SIG-M5 treated with dmso at 0.1 percent for 504 hours (cell line): ENCODE measurements around the gene IKBKE.

ENCODE experiments used
- DNase-seq: peaks from one replicate; lab custom pipeline; 2025; ENCODE audit not compliant: unreplicated experiment; lab: John Stamatoyannopoulos, UW

IKBKE gene

DNA sequence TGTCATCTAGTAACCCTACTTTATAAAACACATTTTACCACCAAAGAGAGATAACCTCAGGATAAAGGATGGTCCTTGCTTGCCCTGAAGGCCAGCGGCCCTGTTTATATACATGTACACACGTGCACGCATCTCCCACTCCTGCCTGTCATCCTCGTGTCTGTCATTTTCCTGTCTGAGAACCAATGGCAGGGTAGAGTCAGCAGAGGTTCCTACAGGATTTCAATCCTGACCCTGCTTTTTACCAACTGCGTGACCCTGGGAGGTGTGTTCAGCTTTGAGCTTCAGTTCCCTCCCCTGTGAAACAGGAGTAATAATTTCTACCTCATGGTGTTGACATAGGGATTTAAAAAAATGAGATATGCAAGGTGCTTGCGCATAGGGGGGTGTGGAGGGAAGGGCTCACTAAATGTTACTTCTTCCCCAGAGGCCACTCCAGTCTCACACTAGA, 24.8 kb downstream of the IKBKE start:
- peak; percentile 47 for DNase-seq

DNA sequence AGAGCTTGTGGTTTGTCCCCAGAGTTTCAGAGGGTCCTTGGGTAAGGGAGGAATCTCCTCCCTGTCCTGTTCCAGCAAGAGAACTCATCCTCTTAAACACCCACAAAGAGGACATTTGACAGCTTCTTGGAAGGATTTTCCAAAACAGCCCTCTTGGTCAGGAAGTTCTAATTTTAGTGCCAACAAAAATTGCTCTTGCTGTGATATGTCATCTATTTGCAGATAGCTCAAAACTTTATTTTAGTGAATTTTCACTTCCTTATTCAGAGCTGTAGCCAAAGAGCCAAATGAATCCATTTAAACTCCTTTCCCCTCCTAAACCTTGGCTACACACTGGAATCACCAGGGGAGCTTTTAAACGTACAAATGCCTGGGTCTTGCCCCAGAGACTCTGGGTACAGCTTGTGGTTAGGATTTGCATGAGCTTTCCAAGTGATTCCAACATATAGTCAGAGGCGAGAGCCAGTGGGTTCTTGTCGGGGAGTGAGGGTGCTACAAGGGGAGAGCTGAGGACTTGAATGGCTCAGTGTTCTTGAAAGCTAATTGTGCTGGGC, 25.3 kb downstream of the IKBKE start:
- DNase-seq, result peak; percentile 56

DNA sequence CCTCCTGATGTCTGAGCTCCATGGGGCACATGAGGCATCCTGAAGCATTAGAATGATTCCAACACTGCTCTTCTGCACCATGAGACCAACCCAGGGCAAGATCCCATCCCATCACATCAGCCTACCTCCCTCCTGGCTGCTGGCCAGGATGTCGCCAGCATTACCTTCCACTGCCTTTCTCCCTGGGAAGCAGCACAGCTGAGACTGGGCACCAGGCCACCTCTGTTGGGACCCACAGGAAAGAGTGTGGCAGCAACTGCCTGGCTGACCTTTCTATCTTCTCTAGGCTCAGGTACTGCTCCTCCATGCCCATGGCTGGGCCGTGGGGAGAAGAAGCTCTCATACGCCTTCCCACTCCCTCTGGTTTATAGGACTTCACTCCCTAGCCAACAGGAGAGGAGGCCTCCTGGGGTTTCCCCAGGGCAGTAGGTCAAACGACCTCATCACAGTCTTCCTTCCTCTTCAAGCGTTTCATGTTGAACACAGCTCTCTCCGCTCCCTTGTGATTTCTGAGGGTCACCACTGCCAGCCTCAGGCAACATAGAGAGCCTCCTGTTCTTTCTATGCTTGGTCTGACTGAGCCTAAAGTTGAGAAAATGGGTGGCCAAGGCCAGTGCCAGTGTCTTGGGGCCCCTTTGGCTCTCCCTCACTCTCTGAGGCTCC, 26.0 kb downstream of the IKBKE start:
- DNase-seq, result no peak

DNA sequence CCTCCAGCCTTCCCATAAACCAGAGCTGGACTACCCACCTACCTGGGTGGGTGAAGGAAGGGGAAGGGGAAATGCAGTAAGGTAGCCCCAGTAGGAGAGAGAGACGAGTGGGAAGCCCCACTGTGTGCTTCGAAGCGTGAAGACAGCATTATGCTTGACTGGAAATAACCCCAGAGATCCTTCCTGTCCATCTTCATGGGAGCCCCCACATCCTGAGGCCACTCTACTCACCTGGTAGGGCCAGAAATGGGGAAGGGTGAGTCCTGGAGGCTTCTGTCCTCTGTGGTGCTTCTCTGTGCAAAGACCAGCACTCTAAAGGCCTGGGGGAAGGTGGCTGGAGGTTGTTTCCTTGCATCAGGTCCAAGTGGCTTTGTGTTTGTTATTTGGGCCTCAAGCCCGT, 27.1 kb downstream of the IKBKE start:
- DNase-seq, result no peak

DNA sequence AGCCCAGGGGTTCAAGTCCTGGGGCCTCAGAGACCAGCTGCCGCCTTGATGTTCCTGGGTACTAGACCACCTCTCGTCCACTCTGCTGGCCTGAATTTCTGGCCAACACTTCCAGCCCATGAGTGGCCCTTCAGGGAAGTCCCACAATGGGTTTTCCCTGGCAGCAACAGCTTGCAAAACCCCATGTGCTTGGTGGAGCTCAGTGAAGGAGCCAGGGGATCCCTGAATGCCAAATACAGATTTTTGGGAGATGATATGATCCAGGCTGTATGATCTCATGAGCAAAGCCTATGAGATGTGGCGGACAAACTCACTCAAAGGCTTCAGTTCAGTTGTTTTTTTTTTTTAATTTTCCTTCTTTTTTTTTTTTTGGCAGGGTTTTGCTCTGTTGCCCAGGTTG, 27.5 kb downstream of the IKBKE start:
- DNase-seq, result no peak

DNA sequence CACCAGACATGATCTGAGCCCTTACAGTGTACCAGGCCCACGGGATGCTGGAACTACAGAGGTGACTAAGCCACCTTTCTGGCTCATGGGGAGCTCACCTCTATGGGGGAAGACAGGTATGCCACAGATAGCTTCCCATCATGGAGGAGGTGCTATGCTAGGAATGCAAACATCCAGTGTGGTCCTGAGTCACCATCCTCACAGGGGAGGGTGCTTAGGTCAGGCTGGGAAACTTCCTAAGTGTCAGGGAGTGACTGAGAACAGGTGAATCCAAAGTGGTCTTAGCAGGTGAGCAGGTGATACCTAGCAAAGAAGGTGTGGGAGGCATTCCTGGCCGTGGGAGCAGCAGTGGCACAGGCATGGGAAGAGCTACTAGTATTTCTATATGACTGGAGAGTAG, 28.4 kb downstream of the IKBKE start:
- DNase-seq, result no peak

DNA sequence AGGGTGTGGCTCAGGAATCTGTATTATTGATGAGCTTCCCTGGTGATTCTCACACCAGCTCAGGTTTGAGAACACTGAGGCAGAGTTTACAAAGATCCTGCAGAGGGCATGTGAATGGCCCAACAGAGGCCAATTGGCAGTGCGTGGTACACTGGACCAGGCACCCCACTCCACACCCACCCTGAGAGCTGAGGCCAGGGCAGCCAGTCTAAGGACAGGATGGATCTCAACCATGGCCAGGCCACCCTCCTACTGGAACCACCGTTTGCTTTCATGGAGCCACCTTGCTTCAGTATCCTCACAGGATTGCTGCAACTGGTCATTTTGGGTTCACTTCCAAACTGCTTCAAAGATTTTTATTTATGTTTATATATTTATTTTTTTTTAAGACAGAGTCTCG, 29.8 kb downstream of the IKBKE start:
- no peak for DNase-seq

DNA sequence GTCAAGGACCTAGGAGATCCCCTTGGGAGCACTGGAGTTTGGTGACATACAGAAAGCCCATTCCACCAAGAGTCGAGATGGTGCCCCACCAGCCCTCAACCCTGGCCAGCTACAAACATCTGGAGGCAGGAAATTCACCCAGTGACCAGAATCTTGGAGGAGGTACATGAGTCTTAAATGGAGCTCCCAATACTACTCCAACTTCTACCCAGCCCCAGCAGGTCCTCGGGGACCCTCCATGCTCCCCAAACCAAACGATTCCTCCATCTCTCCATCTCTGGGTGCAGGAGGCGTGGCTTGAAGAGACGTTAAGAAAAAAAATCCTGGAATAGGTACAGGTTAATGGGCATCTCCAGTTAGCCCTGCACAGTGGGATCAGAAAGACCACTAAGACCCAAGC, 31.6 kb downstream of the IKBKE start:
- DNase-seq, result no peak

DNA sequence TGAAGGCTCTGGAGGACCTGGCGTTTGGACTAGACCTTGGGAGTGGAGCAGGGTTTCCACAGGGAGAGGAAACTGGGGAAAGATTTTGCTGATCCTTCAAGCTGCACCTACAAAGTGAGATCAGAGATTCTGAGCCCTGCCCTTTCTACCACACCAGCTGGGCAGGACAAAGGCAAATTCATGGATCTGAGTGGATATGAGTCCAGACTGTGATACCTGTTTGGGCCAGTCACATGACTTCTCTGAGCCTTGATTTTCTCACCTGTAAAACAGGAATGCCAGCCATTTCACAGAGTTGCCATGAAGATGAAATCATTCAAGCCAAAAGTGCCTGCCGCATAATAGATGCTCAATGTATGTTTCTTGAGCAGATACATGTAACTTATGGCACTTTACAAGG, 32.1 kb downstream of the IKBKE start:
- no peak for DNase-seq

DNA sequence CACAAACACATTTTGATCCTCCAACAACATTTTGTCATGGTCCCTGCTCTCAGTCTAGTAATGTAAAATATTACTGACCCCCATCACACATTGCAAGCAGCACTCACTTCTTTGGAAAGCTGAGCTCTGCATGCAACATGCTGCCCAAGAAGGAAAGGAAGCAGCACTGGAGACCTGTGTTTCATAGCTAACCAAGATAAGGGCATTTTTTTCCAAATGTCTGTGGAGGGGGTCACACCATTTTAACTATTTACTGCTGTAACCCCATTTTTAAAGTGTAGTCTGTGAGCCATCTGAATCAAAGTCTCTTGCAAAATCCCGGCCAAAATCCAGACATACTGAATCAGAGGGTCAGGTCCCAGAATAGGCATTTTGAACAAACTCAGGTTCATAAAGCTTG, 32.5 kb downstream of the IKBKE start:
- peak; percentile 45 for DNase-seq

DNA sequence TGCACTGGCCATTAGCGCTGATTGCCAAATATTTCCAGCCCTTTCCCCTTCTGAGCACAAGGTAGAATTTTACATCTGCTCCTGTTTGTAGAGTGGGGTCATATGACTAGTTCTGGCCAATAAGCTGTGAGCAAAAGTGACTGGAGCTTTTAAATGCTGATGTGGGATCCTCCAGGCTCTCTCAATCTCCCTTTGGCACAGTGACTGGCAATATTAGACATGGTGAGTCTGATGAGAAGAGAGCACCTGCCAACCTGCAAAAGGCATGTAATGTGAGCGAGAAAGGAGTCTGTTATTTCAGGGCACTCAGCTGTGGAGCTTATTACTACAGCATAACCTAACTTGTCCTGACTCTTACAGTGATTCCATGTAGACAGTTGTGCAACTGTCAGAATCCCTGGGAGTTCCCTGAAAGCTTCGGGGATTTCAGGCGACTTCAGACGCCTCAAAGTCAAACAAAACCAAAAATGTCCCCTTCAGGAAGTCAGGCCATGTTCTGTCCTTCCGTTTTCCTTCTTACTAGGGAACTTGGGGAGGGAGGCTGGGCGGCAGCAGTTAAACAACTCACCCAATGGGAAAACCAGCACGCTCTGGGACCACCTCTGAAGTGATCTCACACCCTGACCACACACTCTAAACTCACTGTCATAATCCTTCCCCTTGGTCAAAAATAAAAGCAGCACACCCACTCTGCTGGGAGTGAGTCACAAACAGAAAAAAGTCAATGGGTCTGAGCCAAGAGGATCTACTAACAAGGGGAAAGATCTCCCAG, 33.5 kb downstream of the IKBKE start:
- DNase-seq, result peak; percentile 99

DNA sequence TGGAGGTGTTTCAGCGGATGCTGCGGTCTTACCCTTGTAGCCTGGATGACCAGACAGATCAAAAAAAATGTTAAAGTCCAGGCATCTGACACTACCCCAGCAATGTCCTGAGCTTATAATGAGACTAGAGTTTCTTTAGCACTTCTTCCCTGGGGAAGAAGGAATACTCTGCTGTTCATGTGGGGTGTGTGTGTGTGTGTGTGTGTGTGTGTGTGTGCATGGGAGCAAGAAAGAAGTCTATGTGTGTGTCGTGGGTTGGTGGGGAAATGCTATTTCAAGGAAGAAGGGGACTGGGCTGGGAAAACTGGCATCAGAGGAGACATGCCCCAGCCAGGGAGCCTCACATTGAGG, 34.1 kb downstream of the IKBKE start:
- DNase-seq, result no peak

DNA sequence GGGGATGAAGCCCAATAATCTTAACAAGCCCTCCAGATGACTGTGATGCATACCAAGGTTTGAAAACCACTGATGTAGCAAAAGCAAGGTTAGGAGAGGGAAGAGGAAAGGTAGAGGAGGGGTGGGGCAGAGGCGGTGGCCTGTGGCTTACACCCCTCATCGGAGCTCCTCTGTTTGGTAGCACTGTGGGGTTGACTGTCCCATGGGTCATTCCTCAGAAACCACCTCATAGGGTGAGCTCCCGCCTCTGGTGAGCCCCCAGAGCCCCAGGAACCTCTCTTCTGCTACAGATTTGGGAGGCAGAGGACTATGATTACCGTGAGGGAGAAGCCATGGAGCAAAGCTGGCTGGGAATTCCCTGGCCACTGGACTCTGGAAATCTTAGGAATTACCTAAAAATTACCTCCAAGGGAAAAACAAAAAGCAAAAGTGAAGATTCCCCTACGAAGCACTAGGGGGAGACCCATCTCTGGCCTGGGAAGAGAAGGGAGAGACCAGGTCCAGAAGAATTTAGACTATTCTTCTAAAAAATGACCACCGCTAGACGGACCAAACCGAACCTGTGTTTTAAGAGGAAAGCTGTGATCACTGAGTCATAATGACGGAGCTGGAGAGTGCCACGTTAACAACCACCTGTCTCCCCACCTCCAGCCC, 35.6 kb downstream of the IKBKE start:
- peak; percentile 29 for DNase-seq

DNA sequence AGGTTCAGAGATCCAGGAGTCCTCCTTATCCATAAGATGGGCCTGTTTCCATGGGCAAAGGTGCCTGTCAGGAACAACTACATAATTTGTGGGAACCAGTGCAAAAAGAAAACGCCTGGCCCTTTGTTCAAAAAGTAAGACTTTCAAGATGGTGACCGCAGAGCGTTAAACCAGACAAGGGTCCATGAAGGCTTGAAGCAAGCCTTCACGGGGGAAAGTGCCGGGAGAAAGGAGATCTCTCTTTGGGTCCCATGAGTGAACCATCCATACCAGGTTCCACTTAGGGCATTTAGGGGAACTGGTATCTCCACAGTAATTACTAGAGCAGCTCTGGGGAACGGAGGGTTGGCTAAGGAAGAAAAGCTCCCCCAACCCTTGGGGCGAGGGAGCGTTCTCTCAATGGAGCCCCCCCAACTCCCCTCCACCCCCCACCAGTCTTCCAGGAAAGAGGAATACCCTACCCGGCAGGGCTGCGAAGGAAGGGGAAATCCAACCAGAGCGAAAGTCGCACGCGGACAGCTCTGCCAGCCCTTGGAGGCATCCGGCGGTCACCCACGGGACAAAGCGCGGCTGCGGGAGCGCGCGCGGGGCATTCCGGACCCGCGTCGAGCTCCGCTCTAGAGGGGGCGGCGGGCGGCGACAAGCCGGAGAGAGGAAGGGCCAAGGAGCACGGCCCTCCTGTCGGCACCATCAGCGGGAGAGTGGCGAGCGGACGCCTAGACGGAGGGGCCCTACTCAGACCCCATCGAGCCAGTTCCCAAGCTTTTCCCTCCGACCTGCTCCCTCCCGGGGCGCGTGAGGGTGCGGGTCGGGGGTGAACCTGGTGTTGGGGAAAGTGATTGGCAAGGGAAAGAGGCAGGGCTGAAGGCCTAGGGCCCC, 36.4 kb downstream of the IKBKE start:
- DNase-seq, result no peak

DNA sequence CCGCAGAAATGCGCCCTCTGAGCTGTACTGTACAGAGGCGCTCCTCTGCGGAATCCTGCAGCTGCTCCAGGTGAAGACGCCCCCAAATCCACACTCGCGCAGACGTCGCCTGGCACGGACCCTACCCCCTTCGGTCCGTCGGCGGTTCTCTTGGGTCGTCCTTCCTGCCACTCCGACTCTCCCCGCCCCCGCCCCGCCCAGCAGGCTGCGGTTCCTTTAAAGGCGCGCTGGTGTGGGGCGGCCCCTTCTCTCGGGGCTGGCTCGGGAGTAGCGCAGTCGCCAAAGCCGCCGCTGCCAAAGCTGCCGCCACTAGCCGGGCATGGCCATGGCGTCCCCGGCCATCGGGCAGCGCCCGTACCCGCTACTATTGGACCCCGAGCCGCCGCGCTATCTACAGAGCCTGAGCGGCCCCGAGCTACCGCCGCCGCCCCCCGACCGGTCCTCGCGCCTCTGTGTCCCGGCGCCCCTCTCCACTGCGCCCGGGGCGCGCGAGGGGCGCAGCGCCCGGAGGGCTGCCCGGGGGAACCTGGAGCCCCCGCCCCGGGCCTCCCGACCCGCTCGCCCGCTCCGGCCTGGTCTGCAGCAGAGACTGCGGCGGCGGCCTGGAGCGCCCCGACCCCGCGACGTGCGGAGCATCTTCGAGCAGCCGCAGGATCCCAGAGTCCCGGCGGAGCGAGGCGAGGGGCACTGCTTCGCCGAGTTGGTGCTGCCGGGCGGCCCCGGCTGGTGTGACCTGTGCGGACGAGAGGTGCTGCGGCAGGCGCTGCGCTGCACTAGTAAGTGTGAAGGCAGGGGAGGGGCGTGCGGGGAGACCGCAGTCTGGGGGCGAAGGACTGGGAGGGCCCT, 37.2 kb downstream of the IKBKE start, which contains the start of gene RASSF5:
Gene RASSF5 (plus strand): TSS at position 248 of the 846 bp plus-strand sequence. CDS start 72 bp downstream, at position 320.
- DNase-seq, result peak; percentile 76

DNA sequence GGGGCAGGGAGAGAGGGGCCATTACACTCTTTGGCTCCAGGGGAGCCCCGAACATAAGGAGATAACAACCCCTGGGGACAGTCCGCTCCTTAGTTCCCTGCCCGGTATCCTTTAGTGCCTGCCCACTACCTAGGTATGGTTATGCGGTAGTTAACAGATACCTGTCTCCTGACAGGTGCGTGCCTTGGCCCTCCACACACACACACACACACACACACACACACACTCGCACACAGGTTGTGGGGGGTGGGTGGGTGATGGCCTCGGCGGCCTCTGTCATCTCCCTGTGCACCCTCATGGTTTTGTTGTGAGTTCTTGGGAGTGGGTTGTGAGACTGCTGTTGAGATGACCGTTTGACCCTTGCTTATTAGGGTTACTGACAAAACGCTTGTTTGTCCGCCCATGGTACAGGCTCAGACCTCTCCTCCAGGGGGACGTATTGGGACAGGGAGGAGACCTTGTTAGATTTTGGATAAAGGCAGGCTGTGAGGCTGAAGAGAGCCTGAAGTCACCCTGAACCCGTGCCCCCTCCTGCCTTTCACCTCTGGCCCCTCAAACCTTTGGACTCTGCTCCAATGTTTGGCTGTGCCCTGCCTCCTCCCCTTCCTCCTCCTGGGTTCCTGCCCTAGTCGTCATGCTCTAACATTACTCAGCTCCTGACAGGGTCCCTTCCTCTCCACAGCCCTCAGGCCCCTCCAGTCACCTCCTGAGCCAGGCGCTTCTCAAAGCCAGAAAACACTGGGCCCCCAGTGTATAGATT, 38.0 kb downstream of the IKBKE start:
- no peak for DNase-seq

DNA sequence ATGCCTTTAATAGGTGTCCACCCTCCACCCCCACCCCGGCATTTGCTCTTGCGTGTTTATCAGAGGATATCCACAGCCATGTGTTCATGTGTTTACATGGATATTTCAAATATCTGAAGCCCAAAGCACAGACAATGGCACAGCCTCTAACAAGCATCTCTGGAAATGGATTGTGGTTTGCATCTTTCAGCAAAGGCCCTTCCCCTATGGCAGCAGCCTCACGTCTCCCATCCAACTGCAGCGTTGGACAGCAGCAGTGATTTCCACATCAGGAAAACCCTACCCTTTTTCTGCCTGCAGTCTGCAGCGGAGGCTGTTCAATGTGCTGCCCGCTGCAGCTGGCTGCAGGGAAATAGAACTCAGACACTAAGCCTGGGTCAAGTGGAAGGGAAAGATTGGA, 38.7 kb downstream of the IKBKE start:
- DNase-seq, result no peak

DNA sequence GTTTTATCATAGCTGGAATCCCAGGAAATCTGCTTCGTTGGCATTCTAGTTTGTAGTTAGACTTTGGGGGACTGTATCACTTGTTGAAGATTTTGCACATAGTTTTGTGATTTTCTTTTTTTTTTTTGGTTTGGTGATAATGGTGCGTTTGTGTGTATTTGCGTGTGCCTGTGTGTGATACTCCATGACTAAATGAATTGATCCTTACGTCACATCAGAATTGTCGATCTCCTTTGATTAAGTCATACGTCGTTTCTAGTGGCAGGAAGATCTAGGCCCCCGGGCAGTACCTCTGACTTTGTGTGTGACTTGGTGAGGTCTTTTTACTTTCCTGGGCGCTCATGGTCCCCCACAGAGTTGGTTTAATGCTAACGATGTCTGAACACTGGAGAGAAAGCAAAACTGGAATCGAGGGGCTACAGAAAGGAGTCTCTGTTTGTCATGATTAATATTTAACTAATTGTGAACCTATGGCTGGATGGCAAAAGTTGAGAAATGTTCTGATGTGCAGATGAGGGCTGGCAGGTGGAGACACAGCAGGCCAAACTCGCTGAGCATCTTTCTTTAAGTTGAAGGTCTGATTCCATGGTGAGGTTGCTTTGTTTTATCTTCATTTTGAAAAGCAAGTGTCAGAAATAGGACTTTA, 39.5 kb downstream of the IKBKE start:
- no peak for DNase-seq

DNA sequence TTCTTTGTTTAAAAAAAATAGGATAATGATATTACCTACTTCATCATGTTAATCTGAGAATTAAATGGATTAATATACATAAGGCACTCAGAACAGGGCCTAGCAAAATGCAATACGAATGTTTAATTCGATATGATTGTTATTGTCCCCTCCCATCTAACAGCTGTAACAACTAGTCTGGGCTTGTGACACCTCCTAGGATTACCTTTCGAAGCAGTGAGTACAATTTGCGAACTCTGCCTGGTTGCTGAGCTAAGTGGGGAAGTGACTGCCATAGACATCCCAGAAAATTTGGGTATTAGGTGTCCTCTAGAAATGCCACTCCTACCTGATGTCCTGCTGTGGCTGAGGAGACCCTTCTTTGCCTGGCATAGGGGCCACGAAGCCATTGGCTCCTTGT, 40.1 kb downstream of the IKBKE start:
- DNase-seq, result no peak
